HS-27A (cell line): ENCODE results near the gene NHSL2.

Experiments used
- DNase-seq: peaks from one replicate; pipeline ENCODE4 v3.0.0-alpha.2; 2012; ENCODE audit warnings: low read depth, missing footprints

Gene NHSL2

DNA sequence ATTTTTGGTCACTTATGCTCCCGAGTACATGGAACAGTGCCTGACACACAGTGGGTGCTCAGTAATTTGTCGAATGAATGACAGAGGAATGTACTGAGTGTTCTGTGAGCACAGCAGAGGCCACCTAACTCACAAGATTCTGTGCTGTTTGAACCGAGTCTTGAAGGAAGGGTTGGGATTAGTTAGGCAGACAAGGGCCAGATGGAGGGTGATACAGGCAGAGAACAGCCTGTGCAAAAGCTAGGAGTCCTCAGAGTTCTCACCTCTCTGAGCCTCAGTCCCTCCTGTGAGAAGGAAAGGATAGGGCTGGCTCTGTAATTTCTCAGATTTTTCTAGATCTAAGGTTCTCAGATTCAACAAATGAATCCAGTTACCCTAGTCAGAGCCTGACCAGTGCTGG lies 108.8 kb downstream of the NHSL2 start:
- no peak for DNase-seq

DNA sequence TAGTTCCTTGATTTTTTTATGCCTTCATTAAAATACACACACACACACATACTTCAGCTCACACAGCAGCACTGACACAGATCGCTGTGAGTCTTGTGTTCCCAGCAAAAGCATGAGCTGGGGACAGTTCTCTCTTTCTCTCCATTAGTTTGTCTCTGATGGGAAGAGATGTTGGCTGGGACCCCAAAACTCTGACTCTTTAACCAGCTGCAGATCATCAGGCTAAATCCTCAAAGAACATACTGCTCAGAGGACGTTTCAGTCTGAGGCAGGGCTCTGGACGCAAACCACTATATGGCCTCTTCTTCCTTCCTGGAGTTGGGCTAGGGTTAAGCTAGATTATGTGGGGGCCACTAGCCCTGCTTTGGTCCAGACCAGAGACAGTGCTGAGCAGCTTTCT lies 109.6 kb downstream of the NHSL2 start:
- DNase-seq, result no peak

DNA sequence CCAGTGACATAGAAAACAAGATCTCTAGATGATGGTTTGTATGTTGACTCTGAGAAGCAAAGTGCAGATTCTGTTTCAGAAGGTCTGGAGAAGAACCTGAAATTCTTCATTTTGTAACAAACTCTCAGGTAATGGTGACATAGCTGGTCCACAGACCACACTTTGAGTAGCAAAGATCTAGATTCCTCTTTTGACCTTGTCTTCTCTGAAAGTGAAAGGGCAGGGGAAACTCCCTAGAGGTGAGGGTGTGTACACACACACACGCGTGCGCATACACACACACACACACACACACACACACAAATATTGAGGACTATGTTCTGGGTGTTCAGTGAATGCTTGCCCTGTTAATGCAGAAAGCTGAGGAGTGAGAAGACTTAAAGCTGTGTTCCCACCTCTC lies 110.1 kb downstream of the NHSL2 start:
- no peak for DNase-seq

DNA sequence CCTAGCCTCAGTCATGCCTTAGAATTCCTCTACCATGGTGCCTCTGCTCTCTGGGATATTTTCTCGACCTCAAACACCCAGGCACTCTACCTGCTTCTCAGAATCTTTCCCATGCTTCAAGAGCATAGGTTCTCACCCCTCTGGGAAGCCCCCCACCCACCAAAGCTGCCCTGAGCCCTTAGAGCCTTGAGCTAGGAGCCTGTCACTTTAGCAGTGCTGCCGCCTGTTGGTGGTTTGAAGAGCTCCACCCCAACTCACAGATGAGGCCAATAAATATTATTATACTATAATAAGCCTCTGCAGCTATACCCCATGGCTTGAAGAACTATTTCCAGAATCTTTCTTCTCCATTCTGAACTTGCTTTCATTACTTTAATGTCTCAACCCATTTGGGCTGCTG lies 111.3 kb downstream of the NHSL2 start:
- DNase-seq, result no peak

DNA sequence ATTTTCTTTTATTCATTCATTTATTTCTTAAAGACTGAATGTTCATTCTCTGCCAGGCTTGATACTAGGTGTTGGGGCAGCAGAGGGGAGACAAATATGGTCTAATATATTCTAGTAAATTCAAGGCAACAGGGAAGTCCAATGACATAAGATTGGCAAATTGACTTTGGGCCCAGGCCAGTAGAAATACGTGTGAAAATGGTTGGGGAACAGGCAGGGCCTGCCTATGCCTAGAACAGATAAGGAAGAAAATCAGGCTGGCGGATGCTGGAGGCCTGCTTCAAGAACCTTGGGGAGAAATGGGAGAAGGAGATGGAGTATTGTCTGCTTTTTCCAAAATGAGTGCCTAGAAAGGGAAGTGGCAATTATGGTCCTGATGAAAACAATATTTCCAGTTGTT lies 112.4 kb downstream of the NHSL2 start:
- no peak for DNase-seq

DNA sequence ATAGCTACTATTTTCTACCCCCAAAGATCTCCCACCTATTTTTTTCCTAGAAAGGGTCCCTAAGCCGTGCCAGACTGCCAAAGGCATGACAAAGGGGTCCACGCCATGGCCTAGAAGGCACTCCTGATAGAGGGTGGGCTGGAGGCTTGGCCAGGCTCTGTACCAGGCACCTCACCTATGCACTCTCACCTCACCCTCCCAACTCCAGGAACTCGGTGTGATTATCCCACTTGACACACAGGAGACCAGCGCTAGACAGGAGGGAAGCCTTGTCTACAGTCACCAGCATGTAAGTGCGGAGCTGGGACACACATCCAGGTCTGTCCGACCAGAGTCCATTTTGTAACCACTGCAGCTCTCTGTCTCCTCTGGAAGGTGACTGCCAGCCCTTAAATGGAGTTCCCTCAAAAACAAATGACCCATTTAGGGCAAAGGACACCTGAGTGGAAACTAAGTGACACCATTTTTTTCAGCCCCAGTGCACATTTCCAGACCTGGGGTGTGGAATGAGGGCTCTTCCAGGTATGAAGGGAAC lies 114.7 kb downstream of the NHSL2 start:
- no peak for DNase-seq

DNA sequence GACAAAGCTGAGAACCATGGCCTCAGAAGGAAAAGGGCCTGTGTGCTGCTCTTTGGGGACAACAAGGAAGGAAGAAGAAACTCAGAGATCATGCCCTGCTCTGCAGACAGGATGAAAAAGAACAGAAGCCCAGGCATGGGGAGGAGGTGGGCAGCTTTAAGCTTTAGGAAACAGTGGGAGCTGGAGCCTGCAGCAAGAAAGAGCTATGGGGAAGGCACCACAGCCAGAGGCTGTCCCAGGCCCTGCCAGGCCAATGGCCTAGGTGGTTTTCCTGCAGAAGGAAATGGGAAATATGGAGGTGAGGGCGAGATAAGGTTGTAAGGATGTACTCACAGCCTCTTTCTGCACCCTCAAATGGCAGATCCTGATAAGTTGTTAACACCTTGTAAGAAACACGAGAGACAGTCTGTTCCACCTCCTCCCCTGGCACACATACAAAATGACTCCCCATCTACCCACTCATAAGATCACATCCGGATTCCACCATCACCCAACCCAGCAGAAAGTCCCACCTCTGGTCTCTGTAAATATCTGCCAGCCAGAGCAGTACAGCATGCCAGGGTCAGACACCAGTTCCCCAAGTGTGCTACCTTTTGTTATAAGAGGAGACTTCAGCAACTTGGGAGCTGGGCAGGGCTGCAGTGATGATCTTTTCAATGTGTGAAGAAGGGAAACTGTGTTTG lies 115.8 kb downstream of the NHSL2 start:
- no peak for DNase-seq

DNA sequence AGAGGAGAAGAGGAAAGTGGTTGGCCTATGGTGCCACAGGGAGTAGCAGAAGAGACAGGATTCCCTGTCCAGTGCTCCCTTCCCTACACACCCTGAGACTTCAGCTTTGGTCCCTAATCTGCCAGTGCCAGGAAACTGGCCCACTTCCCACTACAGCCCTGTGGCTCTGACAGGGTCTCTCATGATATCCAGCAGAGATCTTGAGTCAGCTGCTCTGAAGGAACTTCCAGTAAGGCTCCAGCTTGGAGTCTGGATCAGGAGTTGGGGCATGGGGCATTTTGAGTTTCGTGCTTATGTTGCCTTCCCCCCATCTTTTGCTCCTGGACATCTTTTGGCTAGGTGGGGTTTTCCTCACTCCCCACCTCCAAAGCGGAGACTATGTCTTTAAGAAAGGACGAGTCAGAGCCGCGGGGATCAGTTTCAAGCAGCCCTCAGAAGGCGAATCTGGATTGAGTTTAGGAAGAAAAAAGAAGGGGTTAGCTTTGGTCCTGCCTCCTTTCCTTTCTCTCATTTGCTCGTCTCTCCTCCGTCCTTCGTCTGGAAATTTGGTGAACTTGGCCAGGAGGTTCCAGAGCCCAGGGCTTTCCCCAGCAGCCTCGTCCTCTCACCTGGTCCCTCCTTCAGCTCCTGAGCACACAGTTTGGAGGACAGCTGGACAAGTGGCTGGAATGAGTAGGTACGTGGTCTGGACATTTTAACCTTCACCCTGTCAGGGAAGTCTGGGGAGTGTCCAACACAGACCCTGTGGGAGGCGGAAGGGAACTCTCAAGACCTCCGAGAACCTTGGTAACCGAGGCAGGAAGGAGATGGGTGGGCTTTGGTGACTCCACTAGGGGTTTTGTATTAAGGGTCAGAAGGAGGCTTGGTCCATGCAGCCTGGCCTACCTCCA lies 116.6 kb downstream of the NHSL2 start:
- no peak for DNase-seq

DNA sequence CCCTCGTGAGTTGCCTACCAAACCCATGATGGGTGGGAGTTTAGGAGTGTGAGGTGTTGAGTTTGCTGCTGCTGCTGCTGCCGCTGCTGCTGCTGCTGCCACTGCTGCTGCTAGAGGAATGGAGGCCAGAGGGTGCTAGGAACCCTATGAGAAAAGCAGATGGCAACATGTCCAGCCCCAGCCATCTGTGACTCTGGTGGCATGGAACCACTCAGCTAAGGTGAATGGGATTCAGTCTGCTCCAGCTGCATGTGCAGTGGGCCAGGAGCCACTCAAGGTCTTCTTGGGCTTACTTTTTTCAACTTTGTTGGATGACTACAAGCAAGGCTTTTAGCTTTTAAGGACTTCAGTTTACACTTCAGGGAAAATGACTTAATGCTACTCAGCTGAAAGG lies 117.3 kb downstream of the NHSL2 start:
- no peak for DNase-seq

DNA sequence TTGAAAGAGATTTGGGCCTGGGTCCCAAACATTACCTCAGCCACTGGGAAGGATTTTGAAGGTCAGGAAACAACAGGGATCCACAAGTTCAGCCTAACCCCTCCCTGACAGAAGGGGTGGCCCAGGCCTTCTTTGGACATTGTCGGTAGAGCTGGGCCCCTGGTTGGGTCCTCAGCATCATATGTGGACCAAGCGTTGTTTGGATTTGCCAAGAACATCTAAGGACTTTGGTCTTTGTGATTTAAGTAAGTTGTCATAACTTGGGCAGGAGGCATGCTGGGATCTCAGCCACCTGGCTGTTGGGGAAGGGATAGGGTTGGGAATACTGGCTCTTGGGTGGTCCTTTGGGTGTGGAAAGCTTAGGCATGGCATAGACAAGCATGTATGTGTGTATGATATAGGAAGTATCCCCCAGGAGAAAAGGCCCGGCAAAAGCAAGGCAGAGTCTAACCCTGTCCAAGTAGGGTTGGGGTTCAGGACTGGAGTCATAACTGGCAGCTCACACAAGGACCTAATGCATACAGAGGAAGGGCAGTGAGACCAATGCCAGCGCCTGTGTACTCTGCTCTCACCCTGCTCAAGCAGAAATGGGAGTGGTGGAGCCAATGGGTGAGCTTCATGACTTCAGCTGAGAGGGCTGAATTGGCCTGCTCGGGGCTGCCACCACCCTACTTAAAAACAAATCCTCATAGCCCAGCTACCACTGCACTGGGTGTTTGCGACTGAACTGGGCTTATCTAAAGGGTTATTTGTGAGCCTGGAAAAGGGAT lies 118.2 kb downstream of the NHSL2 start:
- no peak for DNase-seq

DNA sequence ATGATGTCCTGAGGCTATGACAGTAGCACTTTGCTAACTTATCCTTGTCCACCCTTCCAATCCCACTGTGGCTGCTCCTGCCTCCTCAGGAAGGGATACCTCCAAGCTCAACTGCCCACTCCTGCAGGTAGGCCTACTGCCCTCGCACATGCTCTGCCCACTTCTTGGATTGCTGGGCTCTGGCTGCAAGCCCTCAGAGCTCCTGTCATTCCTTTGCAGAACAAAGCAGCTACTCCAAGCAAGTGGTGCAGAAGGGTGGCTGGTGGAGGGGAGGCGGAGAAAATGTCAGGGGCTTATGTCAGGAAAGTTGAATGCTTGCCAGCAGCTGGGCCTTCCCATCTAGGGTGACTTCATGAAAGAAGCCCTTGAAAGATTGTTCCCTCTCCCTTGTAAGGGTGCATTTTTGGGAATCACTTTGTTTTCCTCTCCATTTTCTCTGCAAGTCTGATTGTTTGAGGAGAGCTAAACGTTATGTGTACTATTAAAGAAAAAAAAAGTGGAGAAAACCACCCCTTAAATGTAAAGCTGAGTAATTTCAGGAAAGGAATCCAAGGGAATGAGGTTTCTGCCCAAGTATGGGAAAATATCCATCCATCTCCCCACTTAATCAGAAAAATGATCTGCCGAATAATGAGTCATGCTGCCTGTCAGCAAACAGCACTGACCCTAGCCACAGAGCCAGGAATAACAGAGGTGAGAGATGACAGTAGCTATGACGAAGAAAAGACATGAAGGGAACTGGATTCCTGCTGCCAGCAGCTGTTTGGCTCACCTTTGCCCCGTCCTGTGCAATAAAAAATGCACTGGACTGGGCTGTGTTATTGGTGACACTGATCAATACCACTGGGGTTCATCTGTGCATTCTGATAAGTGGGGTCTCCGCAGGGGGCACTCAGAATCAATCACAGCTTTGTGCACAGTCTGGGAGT lies 119.1 kb downstream of the NHSL2 start:
- peak; percentile 69 for DNase-seq

DNA sequence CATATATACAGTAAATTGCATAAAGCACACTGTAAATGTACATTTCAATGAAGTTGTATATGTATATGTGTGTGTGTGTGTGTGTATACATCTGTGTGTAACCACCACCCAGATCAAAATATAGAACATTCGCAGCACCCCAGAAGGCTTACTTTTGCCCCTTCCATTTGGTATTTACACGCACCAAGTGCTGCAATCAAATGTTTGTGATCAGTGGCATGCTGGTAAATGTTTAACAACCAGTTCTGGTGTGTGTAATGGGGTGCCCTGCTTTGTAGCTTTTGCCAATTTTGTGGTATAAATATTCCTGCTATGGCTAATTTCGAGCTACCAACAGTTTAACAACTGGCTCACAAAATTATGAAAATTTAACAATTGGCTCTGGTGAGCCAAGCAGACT lies 119.8 kb downstream of the NHSL2 start:
- no peak for DNase-seq

DNA sequence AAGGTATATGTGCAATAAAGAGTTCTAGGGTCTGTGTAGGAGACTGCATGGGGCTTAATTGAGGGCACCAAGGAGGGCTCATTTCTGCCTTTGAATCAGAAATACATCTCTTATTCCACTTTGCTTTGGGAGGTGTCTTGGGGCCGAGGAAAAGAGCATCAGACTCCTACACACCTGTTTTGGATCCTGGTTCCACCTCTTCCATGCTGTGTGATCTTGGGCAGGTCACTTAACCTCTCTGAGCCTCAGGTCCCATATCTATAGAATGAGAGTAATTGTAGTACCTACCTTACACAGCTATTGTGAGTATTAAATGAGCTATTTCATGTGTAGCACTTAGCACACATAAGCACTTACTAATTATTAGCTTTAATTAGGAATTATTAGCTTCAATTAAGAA lies 120.5 kb downstream of the NHSL2 start:
- no peak for DNase-seq

DNA sequence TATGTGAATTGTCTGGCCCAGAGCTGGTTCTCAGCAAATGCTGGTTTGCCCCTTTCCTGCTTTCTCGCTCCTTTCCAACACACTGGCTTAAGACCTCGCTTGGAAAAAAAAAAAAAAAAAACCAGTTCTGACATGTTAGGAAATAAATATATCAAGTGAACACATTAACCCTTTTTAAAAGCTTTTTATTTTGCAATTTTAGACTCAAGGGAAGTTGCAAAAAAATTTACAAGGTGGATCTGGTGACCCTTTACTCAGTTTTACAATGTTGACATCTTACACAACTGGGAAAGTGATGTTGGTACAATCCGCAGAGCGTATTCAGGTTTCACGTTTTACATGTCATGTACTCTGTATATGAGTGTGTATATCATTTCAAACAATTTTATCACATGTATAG lies 121.0 kb downstream of the NHSL2 start:
- no peak for DNase-seq

DNA sequence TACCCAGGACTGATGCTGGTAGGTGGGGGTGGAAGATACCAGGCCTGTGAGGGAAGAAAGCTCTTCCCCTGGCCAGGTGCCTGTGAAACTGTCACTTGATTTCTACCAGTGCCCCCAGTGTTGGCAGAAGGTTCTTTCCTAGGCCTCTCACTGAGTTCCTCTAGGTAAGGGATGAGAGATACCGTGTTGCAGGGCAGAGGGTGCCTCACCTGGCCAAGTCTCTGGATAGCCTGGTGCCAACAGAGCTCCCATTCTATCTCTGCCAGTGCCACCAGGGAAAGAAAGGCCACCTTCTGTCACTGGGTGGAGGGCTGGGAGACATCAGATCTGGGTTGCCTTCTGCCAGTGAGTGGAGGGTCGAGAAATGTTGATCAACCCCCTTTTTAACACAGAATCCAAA lies 127.0 kb downstream of the NHSL2 start:
- DNase-seq, result no peak

DNA sequence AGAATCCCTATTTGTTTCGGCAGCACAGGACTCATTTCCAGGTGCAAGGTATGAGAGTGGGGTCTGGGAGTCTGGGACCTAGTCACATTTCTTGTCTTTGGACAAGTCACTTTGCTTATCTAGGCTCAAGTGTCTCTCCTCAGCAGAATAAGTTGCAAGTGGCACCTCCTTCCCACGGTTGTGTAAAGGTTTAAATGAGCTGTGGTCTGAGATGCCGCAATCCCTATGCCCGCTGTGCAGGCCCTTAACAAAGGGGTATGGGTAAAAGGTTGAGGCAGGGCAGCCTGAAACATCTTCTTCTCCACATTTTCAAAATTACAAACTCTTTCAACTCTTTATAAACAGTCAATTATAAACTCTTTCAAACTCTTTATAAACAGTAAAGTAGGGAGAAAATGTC lies 127.4 kb downstream of the NHSL2 start:
- no peak for DNase-seq

DNA sequence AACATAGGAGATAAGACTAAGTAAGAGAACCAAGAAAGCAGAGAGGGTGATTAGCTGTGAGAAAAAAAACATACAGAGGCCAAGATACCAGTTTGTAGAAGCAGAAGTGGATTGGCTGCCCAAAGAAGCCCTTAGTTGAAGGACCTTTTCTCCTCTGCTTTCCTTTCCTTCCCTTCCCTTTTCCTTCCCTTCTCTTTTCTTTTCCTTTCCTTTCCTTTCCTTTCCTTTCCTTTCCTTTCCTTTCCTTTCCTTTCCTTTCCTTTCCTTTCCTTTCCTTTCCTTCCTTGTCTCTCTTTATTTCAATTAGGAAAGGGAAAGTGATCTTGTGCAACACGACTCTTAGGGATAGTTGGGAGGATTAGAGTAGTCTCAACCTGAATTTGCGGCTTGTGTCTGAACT lies 128.2 kb downstream of the NHSL2 start:
- DNase-seq, result no peak

DNA sequence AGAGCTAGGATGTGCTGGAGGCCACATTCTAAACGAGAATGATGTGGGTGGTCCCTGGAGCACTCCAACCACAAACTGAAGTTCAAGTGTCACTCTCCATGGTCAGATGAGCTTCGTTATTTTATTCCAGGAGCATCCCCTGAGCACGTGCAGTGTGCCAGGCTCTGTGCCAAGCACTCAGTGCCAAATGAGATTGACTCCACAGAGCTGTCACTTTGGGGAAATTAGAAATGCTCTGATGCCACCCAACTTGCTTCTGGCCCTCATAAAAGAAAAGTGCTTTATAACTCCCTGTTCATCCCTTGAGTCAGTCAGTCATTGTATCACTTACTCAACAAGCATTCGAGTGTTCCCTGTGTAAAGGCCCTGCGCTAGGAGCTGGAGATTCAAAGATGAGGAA lies 129.9 kb downstream of the NHSL2 start:
- DNase-seq, result no peak

DNA sequence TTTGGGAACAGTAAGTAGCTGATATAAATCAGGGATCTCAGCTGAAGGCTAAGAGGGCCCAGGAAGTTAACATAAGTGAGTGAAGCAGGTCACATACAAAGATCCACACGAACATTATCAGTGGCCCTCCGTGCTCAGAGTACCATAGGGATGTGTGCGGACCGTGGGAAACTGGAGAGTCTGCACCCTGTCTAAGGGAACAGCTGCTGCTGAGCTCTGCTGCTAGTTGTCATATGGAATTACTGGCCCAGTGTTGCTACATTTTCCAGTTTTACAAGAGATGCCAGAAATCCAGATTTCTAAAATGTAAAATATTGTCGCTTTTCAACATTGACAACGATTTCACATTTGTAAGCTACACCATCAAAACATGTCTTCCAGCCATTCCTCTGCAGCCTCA lies 130.5 kb downstream of the NHSL2 start:
- DNase-seq, result no peak

DNA sequence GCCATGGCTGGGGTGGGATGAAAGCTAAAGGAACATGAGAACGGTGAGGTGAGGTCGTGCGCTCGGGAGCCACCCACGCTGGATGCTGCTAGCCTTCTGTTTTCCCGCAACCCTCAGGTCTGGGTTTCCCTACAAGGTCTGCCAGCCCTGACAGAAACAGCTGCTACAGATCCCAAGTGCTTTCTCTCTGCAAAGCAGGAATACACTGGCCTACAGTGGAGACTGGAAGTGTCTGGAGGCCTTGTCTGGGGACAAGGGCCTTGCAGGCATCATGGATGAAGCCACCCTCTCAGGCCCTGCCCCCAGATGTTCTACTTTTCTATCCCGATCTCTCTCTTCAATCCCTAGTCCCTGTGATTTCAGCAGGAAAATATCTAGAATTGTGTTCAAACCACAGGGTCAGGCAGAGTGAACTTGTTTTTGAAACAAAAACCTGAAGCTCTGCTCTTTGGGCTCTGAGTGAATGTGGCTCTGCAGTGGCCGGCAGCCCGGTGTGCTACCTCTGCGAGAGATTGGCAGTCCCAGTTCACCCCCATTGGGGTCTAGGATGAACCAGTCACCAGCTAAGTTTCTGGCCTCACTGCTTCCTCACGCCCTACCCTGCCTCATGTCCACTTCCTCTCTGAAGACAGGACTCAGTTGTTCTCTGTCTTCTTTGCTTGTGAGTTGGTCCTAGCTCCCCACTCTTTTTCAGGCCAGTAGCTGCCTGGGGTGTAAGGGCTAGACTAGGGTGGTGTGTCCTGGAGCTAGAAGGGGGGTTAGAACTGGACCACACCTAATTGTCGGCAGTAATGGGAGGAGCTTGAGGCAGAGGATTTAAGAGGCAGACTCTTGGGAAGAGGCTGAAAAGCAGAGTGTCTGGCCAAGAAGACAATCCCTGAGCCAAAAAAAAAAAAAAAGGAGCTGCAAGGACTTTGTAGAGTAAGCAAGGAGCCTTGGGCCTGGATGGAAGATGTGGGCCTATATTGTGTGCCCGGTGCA lies 131.5 kb downstream of the NHSL2 start:
- no peak for DNase-seq
